GM10266 (cell line): Measurements from ENCODE around the gene BAD.

ENCODE experiments used
- DNase-seq: peaks from one replicate; pipeline ENCODE4 v3.0.0; 2012; ENCODE audit errors: extremely low spot score
- TF ChIP-seq, protein P1 (sequence below): IDR thresholded peaks from 2 replicates; pipeline ENCODE4 v1.5.1; 2012; ENCODE audit warnings: mild to moderate bottlenecking, low read depth; ENCODE audit not compliant: control insufficient read depth, insufficient read depth; ENCODE audit errors: missing control alignments

The BAD gene

DNA sequence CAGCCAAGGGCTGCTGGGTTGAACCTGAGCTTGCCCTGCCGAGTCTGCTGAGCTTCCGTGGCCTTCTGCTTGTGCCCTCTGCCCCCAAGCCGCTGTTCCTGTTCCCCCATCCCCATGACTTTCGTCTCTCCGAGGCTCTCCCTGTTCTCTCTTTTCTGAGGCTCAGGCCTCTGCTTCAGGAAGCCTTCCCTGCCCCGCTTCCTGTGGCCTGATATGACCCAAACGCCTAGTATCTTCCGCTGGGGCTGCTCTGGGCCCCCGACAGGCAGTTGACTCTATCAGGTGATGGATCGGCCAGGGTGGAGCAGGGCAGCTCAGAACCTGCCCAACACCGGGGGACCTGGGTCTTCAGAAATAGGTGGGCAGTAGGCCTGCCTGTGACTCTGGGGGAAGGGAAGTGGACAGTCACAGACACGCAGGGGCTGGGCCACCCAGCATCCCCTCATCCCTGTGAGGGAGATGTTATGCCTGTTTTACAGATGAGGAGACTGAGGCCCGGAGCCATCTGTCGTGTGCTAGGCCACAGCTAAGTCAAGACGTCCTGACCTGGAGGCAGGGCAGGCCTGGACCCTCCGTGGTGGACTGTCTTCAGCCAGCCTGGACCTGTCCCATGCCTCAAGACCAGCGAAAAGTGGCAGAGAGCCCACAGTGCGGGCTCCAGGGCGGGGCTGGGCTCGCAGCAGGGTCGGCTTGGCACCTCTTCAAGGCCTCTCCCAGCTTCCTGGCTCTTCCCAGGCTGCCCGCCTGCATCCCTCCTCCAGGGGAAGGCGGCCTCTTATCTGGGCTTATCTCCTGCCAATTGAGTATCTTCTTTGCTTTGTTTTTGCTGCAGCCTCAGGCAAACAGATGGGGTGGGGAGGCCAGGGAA lies 16.2 kb downstream of the BAD start:
- DNase-seq, result no peak
- TF ChIP-seq, protein P1, sequence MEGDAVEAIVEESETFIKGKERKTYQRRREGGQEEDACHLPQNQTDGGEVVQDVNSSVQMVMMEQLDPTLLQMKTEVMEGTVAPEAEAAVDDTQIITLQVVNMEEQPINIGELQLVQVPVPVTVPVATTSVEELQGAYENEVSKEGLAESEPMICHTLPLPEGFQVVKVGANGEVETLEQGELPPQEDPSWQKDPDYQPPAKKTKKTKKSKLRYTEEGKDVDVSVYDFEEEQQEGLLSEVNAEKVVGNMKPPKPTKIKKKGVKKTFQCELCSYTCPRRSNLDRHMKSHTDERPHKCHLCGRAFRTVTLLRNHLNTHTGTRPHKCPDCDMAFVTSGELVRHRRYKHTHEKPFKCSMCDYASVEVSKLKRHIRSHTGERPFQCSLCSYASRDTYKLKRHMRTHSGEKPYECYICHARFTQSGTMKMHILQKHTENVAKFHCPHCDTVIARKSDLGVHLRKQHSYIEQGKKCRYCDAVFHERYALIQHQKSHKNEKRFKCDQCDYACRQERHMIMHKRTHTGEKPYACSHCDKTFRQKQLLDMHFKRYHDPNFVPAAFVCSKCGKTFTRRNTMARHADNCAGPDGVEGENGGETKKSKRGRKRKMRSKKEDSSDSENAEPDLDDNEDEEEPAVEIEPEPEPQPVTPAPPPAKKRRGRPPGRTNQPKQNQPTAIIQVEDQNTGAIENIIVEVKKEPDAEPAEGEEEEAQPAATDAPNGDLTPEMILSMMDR, result no peak

DNA sequence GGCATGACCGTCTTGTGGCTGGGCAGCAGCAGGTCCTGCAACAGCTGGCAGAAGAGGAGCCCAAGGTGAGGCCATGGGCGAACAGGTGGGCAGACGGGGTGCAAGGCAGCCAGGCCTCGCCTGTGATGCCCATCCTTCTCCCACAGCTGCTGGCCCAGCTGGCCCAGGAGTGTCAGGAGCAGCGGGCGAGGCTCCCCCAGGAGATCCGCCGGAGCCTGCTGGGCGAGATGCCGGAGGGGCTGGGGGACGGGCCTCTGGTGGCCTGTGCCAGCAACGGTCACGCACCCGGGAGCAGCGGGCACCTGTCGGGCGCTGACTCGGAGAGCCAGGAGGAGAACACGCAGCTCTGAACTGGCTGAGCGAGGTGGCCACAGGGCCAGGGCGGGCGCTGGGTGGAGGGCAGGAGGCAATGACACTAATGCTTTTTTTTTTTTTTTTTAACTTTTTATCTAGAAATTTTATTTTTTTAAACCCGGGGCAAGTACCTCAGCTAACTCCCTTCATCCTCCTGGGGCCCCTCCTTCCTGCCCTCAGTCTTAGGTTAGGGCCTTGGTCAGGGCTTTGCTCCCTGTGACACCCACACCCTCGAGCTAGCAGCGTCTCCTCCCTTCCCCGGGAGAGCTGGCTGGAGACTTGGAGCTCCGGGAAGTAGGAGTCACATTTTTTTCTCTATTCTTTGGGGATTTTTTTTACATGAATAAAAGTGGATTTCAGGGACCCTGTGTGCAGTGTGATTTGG lies 17.1 kb downstream of the BAD start:
- no peak for DNase-seq
- TF ChIP-seq, protein P1, result no peak

DNA sequence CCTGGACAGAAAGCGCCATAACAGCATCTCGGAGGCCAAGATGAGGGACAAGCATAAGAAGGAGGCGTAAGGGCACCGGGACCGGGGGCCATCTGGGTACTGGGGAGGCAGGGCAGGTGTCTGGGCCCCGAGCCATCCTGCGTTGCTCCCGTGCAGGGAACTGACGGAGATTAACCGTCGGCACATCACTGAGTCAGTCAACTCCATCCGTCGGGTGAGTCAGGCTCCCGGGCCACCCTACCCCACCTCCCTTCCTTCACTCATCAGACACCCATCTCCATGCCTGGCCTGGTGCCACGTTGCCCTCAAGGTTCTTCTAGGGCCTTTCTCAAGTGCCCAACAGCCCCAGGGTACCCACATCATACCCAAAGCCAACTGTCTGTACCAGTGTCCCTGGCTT lies 18.1 kb downstream of the BAD start:
- TF ChIP-seq, protein P1, result no peak
- no peak for DNase-seq

DNA sequence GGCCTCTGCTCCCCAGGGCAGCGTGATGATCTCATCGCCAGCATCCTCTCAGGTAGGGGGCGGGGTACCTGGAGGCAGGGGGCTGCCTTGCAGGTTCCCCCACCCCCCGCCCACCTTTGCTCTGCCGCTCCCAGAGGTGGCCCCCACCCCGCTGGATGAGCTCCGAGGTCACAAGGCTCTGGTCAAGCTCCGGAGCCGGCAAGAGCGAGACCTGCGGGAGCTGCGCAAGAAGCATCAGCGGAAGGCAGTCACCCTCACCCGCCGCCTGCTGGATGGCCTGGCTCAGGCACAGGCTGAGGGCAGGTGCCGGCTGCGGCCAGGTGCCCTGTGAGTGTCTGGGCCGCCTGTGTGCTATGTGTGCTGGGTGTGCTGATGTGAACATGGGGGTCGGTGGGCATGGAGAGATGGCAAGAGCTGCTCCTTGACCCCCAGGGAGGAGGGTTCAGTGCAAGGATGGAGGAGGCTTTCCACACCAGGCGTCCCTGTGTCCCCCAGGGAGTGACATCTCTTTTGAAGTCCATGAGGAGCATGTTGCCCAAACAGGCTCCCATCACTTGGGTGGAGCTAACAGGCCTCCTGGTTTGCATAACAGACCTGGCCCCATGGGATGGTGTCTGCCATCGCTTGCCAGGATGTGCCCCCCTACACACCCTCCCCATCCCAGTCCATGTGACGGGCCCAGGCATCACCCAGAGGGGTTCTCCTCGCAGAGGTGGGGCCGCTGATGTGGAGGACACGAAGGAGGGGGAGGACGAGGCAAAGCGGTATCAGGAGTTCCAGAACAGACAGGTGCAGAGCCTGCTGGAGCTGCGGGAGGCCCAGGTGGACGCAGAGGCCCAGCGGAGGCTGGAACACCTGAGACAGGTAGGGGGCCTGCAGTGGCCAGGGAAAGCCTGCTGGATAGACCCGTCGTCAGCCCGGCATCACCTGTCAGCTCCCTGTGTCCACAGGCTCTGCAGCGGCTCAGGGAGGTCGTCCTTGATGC lies 19.0 kb downstream of the BAD start:
- TF ChIP-seq, protein P1, result no peak
- no peak for DNase-seq

DNA sequence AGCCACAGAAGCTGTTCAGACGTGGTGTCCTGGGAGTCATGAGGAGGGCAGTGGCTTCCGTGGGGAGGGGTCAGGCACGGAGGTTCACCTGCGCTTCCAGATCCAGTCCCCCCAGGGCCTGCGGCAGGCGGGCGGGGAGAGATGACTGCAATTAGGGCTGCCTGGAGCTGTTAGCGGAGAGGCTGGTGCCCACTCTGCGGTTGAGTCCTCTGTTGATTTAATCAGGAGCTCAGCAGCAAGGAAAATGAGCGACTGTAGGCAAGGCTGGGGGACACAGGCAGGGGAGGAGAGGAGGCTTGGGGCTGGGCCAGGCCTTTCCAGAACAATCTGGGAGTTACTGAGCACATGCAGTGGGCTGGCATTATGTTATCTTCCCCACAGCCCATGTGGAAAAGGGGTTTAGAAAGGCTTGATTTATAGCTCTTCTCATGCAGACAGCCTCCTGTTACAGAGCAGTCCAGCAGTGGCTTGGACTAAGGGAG lies 20.1 kb downstream of the BAD start:
- DNase-seq, result no peak
- TF ChIP-seq, protein P1, result no peak

DNA sequence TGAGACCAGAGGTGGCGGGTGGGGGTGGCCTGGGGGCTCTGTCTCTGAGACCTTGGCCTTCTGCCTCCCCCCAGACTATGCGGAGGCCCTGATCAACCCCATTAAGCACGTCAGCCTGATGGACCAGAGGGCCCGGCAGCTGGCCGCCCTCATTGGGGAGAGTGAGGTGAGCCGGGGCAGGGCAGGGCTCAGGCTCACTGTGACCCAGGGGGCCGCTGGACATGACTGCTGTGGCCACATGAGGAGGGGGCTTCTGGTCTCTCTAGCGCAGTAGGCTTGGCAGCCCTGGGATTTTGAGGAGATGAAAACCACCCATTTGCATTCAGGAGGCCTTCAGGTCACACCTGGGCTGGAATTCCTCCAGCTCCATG lies 20.5 kb downstream of the BAD start:
- TF ChIP-seq, protein P1, result no peak
- DNase-seq, result no peak
